Heart left ventricle (tissue), 13 donors: ENCODE data around the gene SLC43A3.

Experiments
- POLR2A ChIP-seq, 2 donors: fragments of 450-650 bp; IDR thresholded peaks; one replicate each; pipeline ENCODE4 v1.6.1; 2017; ENCODE audit warnings: antibody characterized with exemption in 2 of 2, mild to moderate bottlenecking in 2 of 2, moderate library complexity in 2 of 2
- TF ChIP-seq, protein P1 (sequence below), 12 donors: fragments of 200-600 bp; sonication (generic) in 4 of 12; IDR thresholded peaks; one replicate each; pipeline versions ENCODE4 v1.5.0 to v1.8.0; 2018 to 2022; ENCODE audit warnings: antibody characterized with exemption in 12 of 12, mild to moderate bottlenecking in 5 of 12
- donor health status: ischemic (EF 13 %, LVEDD 7.1; RV severe dilation, severe dysfunction).
- donor health status: DM: no; HTN: yes; CAD: no.
- donor health status: DM: no; HTN: no; CAD: no.
- donor health status: ischemic (EF 25% LVEDD 6.9; RV normal size, moderate dysfunction).
- donor health status: ischemic (EF 25% LVEDD 5.7; RV mildly dilated, moderate dysfunction).
- donor health status: ischemic (EF 35%, LVEDD 5.7; RV mildly dilated, moderate dysfunction).
- donor health status: nonischemic (EF 11% LVEDD 7.7; RV severe dilation, severe dysfunction).
- donor health status: DM: yes; HTN: yes; CAD: no.
- donor health status: PGD.
- donor health status: ischemic (EF 29% LVEDD 5.4; RV normal size, mild dysfunction).
- donor health status: nonischemic (EF 23%, LVEDD 6.1; RV moderate dilation, normal function).

DNA sequence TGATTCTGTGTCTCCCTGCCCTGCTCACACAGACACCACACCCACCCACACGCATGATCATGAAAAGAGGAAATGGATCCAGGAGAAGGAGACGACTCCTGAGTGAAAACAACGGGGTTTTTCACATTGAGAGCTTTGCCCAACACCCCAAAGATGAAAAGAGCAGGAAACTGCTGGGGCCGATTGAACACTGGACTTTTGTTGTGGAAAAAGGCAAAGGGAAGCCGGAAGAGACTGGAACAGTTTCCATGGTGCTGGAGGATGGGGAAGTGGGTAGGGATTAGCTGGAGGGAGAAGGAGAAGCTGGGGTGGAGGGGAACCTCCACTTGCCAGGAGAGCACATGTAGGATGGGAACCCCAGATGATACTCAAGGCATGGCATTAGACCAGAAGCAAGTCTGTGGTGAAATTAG lies 5.2 kb upstream of the SLC43A3 start:
- TF ChIP-seq, protein P1, sequence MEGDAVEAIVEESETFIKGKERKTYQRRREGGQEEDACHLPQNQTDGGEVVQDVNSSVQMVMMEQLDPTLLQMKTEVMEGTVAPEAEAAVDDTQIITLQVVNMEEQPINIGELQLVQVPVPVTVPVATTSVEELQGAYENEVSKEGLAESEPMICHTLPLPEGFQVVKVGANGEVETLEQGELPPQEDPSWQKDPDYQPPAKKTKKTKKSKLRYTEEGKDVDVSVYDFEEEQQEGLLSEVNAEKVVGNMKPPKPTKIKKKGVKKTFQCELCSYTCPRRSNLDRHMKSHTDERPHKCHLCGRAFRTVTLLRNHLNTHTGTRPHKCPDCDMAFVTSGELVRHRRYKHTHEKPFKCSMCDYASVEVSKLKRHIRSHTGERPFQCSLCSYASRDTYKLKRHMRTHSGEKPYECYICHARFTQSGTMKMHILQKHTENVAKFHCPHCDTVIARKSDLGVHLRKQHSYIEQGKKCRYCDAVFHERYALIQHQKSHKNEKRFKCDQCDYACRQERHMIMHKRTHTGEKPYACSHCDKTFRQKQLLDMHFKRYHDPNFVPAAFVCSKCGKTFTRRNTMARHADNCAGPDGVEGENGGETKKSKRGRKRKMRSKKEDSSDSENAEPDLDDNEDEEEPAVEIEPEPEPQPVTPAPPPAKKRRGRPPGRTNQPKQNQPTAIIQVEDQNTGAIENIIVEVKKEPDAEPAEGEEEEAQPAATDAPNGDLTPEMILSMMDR (IDR thresholded peaks at IDR 0.05), result no peak
- no peak for TF ChIP-seq POLR2A (IDR thresholded peaks at IDR 0.05)
